Measurements from ENCODE around the gene LSM4.

LSM4 gene

GRCh38 chr19:18291019-18291524 is 31.8 kb downstream of the LSM4 start:
- H3K27ac ChIP-seq, result peak overlapping the region; percentile 96
- in situ Hi-C loops (cut with HindIII; ENCODE audit: low pct_ligation_motif_present, low sequenced_read_pairs), result no loop called here
- H3K36me3 ChIP-seq (replicated peaks), result no peaks in the 10 kb centered on the region
- TF ChIP-seq, protein P1, sequence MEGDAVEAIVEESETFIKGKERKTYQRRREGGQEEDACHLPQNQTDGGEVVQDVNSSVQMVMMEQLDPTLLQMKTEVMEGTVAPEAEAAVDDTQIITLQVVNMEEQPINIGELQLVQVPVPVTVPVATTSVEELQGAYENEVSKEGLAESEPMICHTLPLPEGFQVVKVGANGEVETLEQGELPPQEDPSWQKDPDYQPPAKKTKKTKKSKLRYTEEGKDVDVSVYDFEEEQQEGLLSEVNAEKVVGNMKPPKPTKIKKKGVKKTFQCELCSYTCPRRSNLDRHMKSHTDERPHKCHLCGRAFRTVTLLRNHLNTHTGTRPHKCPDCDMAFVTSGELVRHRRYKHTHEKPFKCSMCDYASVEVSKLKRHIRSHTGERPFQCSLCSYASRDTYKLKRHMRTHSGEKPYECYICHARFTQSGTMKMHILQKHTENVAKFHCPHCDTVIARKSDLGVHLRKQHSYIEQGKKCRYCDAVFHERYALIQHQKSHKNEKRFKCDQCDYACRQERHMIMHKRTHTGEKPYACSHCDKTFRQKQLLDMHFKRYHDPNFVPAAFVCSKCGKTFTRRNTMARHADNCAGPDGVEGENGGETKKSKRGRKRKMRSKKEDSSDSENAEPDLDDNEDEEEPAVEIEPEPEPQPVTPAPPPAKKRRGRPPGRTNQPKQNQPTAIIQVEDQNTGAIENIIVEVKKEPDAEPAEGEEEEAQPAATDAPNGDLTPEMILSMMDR (IDR thresholded peaks at IDR 0.05; ENCODE audit: low read depth, low read length, missing control alignments), result peak; percentile 6
- H3K27me3 ChIP-seq (replicated peaks), result no peaks in the 10 kb centered on the region
- no peak for DNase-seq
- H3K4me3 ChIP-seq (ENCODE audit: low read depth, low read length), result peak overlapping the region; percentile 65

DNA sequence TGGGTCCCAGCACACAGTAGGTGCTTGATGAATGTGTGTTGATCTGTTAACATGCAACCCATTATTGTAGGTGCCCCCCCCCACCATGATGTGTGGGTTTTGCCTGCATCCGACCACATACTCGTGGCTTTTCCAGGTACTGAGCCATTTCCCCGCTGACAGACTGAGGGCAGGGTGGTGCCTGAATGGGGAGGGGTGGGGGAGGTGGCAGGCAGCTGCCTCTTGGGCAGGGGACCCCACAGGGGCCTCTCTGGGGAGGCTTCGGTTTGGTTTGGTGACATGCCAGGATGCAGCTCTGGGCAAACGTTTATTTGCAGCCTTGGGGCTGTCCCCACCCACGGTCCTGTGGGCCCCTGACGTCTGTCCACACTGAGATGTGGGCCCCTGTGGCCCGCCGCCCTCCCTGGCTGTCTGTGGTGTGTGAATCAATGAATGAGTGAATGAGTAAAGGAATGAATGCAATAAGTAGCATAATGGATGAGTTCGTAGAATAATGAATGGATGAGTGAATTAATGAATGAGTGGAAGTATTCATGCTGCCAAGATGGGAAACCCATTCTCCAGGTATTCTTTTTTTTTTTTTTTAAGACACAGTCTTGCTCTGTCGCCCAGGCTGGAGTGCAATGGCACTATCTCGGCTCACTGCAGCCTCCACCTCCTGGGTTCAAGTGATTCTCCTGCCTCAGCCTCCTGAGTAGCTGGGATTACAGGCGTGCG is 32.4 kb downstream of the LSM4 start:
- peak; percentile 37 for DNase-seq
- in situ Hi-C loops (cut with HindIII; ENCODE audit: low pct_ligation_motif_present, low sequenced_read_pairs), result no loop called here
- TF ChIP-seq, protein P1 (IDR thresholded peaks at IDR 0.05; ENCODE audit: low read depth, low read length, missing control alignments), result no peak
- Histone ChIP-seq H3K27ac (no peak overlapping the region), H3K27me3 (replicated peaks) (no peaks in the 10 kb centered on the region), H3K36me3 (replicated peaks) (no peaks in the 10 kb centered on the region), H3K4me3 (ENCODE audit: low read depth, low read length) (no peak overlapping the region)

- H3K4me3 ChIP-seq (ENCODE audit: low read depth, low read length), result no peak overlapping the region
- no peak overlapping the region for H3K27ac ChIP-seq
- no peaks in the 10 kb centered on the region for H3K36me3 ChIP-seq (replicated peaks)
- no peaks in the 10 kb centered on the region for H3K27me3 ChIP-seq (replicated peaks)
- in situ Hi-C loops (cut with HindIII; ENCODE audit: low pct_ligation_motif_present, low sequenced_read_pairs), result no loop called here
- TF ChIP-seq, protein P1 (IDR thresholded peaks at IDR 0.05; ENCODE audit: low read depth, low read length, missing control alignments), result no peak
- no peak for DNase-seq
Observed at GRCh38 chr19:18289471-18290301, 33.2 kb downstream of the LSM4 start.

DNA sequence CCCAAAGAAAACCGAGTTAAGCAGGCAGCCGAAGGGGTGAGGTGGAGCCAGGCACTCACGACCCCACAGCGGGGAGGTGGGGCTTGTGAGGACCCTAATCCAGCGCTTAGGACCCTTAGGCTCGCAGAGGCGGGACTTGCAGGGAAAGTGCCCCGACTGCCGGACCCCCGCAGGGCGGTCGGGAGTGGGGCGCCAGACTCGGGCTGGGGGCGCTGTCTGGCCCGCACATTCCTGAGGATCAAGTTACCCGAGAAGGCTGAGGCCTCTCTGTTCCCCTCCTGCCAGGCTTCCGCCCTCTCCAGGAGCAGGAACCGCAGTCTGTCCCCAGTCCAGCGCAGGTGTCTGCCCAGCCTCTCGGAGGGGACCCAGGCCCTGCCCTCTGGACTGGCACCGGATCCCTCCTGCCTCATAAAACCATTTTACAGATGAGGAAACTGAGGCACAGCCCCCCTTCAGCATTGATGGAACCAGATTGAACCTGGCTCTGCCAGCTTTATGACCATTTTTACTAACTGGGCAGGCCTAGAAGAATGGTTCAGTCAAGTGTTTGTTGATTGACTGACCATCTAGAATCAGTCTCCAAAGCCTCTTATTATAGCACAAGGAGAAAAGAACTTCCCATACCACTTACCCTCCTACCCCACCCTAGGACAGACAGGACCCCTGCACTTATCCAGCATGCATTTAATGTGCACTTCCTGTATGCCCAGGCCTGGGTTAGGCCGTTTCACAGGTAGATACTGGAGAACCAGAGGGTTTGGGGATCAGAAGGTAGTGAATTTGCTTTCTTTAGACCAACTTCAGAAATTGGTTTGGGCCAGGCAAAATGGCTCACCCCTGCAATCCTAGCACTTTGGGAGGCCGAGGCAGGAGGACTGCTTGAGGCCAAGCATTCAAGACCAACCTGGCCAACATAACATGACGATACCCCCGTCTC is 34.8 kb downstream of the LSM4 start:
- Histone ChIP-seq H3K36me3 (replicated peaks) (no peaks in the 10 kb centered on the region), H3K4me3 (ENCODE audit: low read depth, low read length) (no peak overlapping the region), H3K27ac (no peak overlapping the region), H3K27me3 (replicated peaks) (no peaks in the 10 kb centered on the region)
- TF ChIP-seq, protein P1 (IDR thresholded peaks at IDR 0.05; ENCODE audit: low read depth, low read length, missing control alignments), result peak; percentile 29
- no peak for DNase-seq
- in situ Hi-C loops (cut with HindIII; ENCODE audit: low pct_ligation_motif_present, low sequenced_read_pairs), result no loop called here

GRCh38 chr19:18286973-18287635 is 35.8 kb downstream of the LSM4 start:
- DNase-seq, result no peak
- no peak overlapping the region for H3K27ac ChIP-seq

More at GRCh38 chr19:18286973-18287635, 35.8 kb downstream of the LSM4 start:
- Histone ChIP-seq H3K36me3 (replicated peaks) (no peaks in the 10 kb centered on the region), H3K4me3 (ENCODE audit: low read depth, low read length) (no peak overlapping the region), H3K27me3 (replicated peaks) (no peaks in the 10 kb centered on the region)
- TF ChIP-seq, protein P1 (IDR thresholded peaks at IDR 0.05; ENCODE audit: low read depth, low read length, missing control alignments), result no peak
- in situ Hi-C loops (cut with HindIII; ENCODE audit: low pct_ligation_motif_present, low sequenced_read_pairs), result no loop called here

Data from brain microvascular endothelial cell (primary cell).